Esophagus muscularis mucosa (tissue), 4 donors: ENCODE results near the gene ABTB2. TPM values are rescaled to one million over a fixed set of nuclear protein-coding genes. Genes with fewer than 3 reads are reported as not detected.

Experiments used
- DNase-seq: peaks from one replicate; pipeline ENCODE4 v3.0.0-alpha.2; 2017; ENCODE audit errors: extremely low spot score
- H3K27ac ChIP-seq, 4 donors: fragments of 200-600 bp; sonication (generic); replicated peaks in 1 of 4; 1 replicate in 3 of 4; 2 replicates in 1 of 4; pipeline ENCODE4 v1.5.1; 2016 to 2019; ENCODE audit warnings: mild to moderate bottlenecking in 1 of 4
- H3K27me3 ChIP-seq, 4 donors: fragments of 200-600 bp; sonication (generic); one replicate each; pipeline versions ENCODE4 v1.5.1 to v1.6.0; 2016 to 2019
- H3K36me3 ChIP-seq, 4 donors: fragments of 200-600 bp; sonication (generic); one replicate each; pipeline ENCODE4 v1.5.1; 2016 to 2019
- H3K4me1 ChIP-seq, 4 donors: fragments of 200-600 bp; sonication (generic); one replicate each; pipeline ENCODE4 v1.5.1; 2016 to 2019
- H3K4me3 ChIP-seq, 4 donors: fragments of 200-600 bp; sonication (generic); 1 replicate in 2 of 4; 2 replicates in 2 of 4; pipeline ENCODE4 v1.5.1; 2016 to 2019; ENCODE audit warnings: mild to moderate bottlenecking in 4 of 4, moderate library complexity in 1 of 4
- H3K9me3 ChIP-seq, 4 donors: fragments of 200-600 bp; sonication (generic); 1 replicate in 3 of 4; 2 replicates in 1 of 4; pipeline ENCODE4 v1.5.1; 2016 to 2019
- EP300 ChIP-seq: sonication (generic); formaldehyde crosslinking; IDR thresholded peaks from one replicate; pipeline ENCODE4 v1.6.1; 2017; ENCODE audit warnings: antibody characterized with exemption
- POLR2A ChIP-seq: fragments of 450-650 bp; IDR thresholded peaks from one replicate; pipeline ENCODE4 v1.6.1; 2017; ENCODE audit warnings: antibody characterized with exemption, moderate library complexity, mild to moderate bottlenecking, low read depth
- POLR2AphosphoS5 ChIP-seq, 2 donors: sonication (generic); formaldehyde crosslinking; IDR thresholded peaks; one replicate each; pipeline ENCODE4 v1.6.1; 2017; ENCODE audit warnings: antibody characterized with exemption in 2 of 2
- WGBS: methylation state at CpG from one replicate; pipeline ENCODE4 v1.1.5; 2018; 5-methylcytosine and 5-hydroxymethylcytosine counted together
- intact Hi-C: fragments of 100-400 bp; cut with DNase I; formaldehyde crosslinking; loops from one replicate; pipeline ENCODE4 v1.15.1; 2023
- total RNA-seq, 4 donors: library from RNA; depleted of rRNA; stranded (reverse); fragments of >200 nt; gene quantifications; one replicate each; pipeline versions ENCODE4 v1.1.0 to v1.2.1, GENCODE V29; 2016
- TF ChIP-seq, protein P1 (sequence below), 3 experiments: fragments of 200-600 bp in 2 of 3; fragments of 450-650 bp in 1 of 3; sonication (generic) in 2 of 3; IDR thresholded peaks; one replicate each; pipeline ENCODE4 v1.5.1; 2017 to 2019; ENCODE audit warnings: antibody characterized with exemption in 3 of 3, mild to moderate bottlenecking in 2 of 3, moderate library complexity in 1 of 3

Gene ABTB2
- total RNA-seq, 4 donors from 2014 or later, result 5.0 to 8.0 (median 7.2) TPM

GRCh38 chr11:34318111-34319037 lies 39.4 kb downstream of the ABTB2 start:
- Histone ChIP-seq H3K27me3 (no peaks in the 10 kb centered on the region), H3K4me1 (peaks cover 5 to 23% (median 19%) of the 10 kb centered on the region in 4 donors), H3K9me3 (no peaks in the 10 kb centered on the region), H3K36me3 (no peaks in the 10 kb centered on the region), H3K4me3 (no peak overlapping the region), H3K27ac (no peak overlapping the region)
- intact Hi-C loops, result no loop called here
- no peak for DNase-seq
- TF ChIP-seq POLR2A (no peak), EP300 (no peak), POLR2AphosphoS5 (IDR thresholded peaks at IDR 0.05) (no peak)
- TF ChIP-seq, protein P1, sequence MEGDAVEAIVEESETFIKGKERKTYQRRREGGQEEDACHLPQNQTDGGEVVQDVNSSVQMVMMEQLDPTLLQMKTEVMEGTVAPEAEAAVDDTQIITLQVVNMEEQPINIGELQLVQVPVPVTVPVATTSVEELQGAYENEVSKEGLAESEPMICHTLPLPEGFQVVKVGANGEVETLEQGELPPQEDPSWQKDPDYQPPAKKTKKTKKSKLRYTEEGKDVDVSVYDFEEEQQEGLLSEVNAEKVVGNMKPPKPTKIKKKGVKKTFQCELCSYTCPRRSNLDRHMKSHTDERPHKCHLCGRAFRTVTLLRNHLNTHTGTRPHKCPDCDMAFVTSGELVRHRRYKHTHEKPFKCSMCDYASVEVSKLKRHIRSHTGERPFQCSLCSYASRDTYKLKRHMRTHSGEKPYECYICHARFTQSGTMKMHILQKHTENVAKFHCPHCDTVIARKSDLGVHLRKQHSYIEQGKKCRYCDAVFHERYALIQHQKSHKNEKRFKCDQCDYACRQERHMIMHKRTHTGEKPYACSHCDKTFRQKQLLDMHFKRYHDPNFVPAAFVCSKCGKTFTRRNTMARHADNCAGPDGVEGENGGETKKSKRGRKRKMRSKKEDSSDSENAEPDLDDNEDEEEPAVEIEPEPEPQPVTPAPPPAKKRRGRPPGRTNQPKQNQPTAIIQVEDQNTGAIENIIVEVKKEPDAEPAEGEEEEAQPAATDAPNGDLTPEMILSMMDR (IDR thresholded peaks at IDR 0.05), result no peak
- WGBS, result 74% methylated on average over 4 of the region's 4 CpGs

DNA sequence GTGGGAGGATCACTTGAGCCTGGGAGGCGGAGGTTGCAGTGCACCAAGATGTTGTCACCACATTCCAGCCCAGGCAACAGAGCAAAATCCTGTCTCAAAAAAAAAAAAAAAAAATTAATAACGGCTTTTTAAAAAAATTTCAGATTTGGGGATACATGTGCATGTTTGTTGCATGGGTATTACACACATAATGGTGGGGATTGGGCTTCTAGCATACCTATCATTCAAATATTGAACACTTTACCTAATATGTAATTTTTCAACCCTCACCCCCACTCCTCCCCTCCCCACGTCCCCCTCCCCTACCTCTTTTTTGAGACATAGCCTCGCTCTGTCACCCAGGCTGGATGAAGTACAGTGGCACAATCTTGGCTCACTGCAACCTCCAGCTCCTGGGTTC lies 40.1 kb downstream of the ABTB2 start:
- TF ChIP-seq EP300 (no peak), POLR2A (no peak), POLR2AphosphoS5 (IDR thresholded peaks at IDR 0.05) (no peak)
- TF ChIP-seq, protein P1 (IDR thresholded peaks at IDR 0.05), result no peak
- WGBS, result 90% methylated on average over 4 of the region's 4 CpGs

DNA sequence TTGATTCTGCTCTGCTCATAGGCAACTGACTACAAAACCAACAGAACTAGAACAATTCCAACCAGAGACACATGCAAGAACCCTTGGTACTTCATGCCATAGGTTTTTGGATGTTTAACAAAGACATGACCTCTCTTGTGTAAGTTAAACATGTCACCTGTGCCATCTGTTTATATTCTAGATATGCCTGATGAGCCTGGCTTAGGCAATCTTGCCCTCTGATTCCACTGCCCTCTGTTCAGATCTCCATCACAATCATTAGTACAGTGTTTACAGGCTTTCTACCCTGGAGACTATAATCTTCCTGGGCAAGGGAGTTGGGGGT lies 40.8 kb downstream of the ABTB2 start:
- Histone ChIP-seq H3K27ac (no peak overlapping the region), H3K4me1 (peaks cover 7 to 23% (median 16%) of the 10 kb centered on the region in 4 donors), H3K4me3 (no peak overlapping the region), H3K9me3 (no peaks in the 10 kb centered on the region), H3K27me3 (no peaks in the 10 kb centered on the region), H3K36me3 (no peaks in the 10 kb centered on the region)
- no peak for DNase-seq
- intact Hi-C loops, result no loop called here
- TF ChIP-seq POLR2AphosphoS5 (IDR thresholded peaks at IDR 0.05), result no peak
- TF ChIP-seq, protein P1 (IDR thresholded peaks at IDR 0.05), result no peak
- TF ChIP-seq EP300, result no peak
- no peak for TF ChIP-seq POLR2A

More for the DNA sequence above, 40.1 kb downstream of the ABTB2 start:
- no peak for DNase-seq
- H3K27me3 ChIP-seq, result no peaks in the 10 kb centered on the region
- peaks cover 7 to 23% (median 13%) of the 10 kb centered on the region in 4 donors for H3K4me1 ChIP-seq
- H3K9me3 ChIP-seq, result no peaks in the 10 kb centered on the region
- no peak overlapping the region for H3K4me3 ChIP-seq
- H3K36me3 ChIP-seq, result no peaks in the 10 kb centered on the region
- H3K27ac ChIP-seq, result no peak overlapping the region
- intact Hi-C loops, result no loop called here

DNA sequence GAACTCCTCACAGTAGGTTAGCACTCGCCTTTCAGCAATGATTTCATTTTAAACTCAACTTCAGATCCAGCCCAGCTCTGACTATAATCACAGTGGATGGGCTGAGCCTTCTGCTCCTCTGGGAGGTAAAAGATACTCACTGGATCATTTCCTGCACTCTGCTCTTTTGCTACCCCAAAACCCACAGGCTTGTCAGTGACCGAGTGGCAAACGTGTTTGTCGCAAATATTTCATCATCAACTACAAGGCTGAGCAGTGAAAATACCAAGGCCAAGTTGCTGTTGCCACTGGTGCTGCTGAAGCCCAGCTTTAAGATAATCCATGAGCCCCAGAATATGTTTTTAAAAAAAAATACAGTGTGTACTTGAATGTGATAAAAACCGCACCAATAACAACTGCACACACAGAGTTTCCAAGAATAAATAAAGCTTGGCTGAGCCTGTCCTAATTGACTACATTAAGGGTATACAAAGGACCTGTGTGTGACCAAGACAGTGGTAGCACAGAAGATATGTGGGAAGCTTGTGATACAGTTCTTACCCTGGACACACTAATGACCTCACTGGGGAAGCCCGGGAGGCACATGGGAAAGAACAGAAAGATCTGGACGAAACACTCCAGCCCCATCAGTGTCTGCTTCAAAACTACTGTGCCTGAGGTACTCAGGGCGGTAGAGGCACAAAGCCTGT lies 41.3 kb downstream of the ABTB2 start:
- H3K27ac ChIP-seq, result no peak overlapping the region

More for the DNA sequence above, 41.3 kb downstream of the ABTB2 start:
- no peaks in the 10 kb centered on the region for H3K9me3 ChIP-seq
- H3K4me1 ChIP-seq, result peaks cover 12 to 25% (median 20%) of the 10 kb centered on the region in 4 donors
- 87% methylated on average over 8 of the region's 8 CpGs for WGBS
- TF ChIP-seq POLR2A, result no peak
- TF ChIP-seq EP300, result no peak
- no peak for TF ChIP-seq POLR2AphosphoS5 (IDR thresholded peaks at IDR 0.05)
- TF ChIP-seq, protein P1 (IDR thresholded peaks at IDR 0.05), result no peak
- no peak for DNase-seq
- intact Hi-C loops, result no loop called here
- no peak overlapping the region for H3K4me3 ChIP-seq
- no peaks in the 10 kb centered on the region for H3K27me3 ChIP-seq
- H3K36me3 ChIP-seq, result no peaks in the 10 kb centered on the region
